IMR-90 (cell line): ENCODE measurements around the gene ZMIZ1. TPM values are rescaled to one million over a fixed set of nuclear protein-coding genes. Genes with fewer than 3 reads are reported as not detected.

Source experiments
- ATAC-seq: fragments of 200-7000 bp; cut with Tn5 transposase; 2 replicates; pipeline ENCODE4 v1.9.1; 2020; ENCODE audit warnings: low read depth, mild to moderate bottlenecking, moderate library complexity
- BruUV-seq: library from RNA; stranded (reverse); fragments of 400-500 nt; replicated peaks from 2 replicates; lab custom pipeline; 2021; lab: Mats Ljungman, UMichigan
- CTCF ChIA-PET: fragments of 300-600 bp; formaldehyde crosslinking; extraction: SDS; loops from one replicate; lab custom pipeline; 2021; ENCODE audit warnings: antibody characterized with exemption; lab: Yijun Ruan, JAX
- POLR2A ChIA-PET: fragments of 300-600 bp; sonication (Branson Sonifier 250); formaldehyde crosslinking; loops from one replicate; lab custom pipeline; 2022; ENCODE audit warnings: antibody characterized with exemption; ENCODE audit not compliant: unreplicated experiment; lab: Charles Lee
- DNase-seq: peaks from one replicate; pipeline ENCODE4 v3.0.0; 2013
- H2AFZ ChIP-seq: replicated peaks from 2 replicates; pipeline ENCODE3; 2013; ENCODE audit warnings: low read length, mild to moderate bottlenecking; ENCODE audit not compliant: poor library complexity
- H2AK5ac ChIP-seq: 2 replicates; pipeline ENCODE4 v1.6.1; 2013; ENCODE audit warnings: low read depth, low read length, inconsistent platforms
- H2AK9ac ChIP-seq: replicated peaks from 2 replicates; pipeline ENCODE3; 2013; ENCODE audit warnings: mild to moderate bottlenecking, low read depth, low read length, moderate library complexity; ENCODE audit not compliant: poor library complexity
- H2BK120ac ChIP-seq: 2 replicates; pipeline ENCODE4 v1.6.1; 2013; ENCODE audit warnings: low read depth, low read length, inconsistent platforms
- H2BK15ac ChIP-seq: 3 replicates; pipeline ENCODE4 v1.6.1; 2013; ENCODE audit warnings: low read depth, low read length, inconsistent platforms
- H2BK20ac ChIP-seq: 2 replicates; pipeline ENCODE4 v1.6.1; 2013; ENCODE audit warnings: low read depth, mild to moderate bottlenecking, inconsistent platforms, low read length, moderate library complexity
- H2BK5ac ChIP-seq: 2 replicates; pipeline ENCODE4 v1.6.1; 2013; ENCODE audit warnings: mild to moderate bottlenecking, low read depth, low read length, inconsistent platforms; ENCODE audit not compliant: poor library complexity, severe bottlenecking
- H3K14ac ChIP-seq: replicated peaks from 2 replicates; pipeline ENCODE4 v1.6.1; 2013; ENCODE audit warnings: low read depth, low read length, inconsistent platforms
- H3K18ac ChIP-seq: 2 replicates; pipeline ENCODE4 v1.6.1; 2013; ENCODE audit warnings: low read depth, low read length, control low read depth
- H3K23ac ChIP-seq: 2 replicates; pipeline ENCODE4 v1.6.1; 2013; ENCODE audit warnings: low read depth, low read length, inconsistent platforms
- H3K27ac ChIP-seq: 2 replicates; pipeline ENCODE4 v1.5.1; 2013; ENCODE audit warnings: mild to moderate bottlenecking, control low read depth, low read length; ENCODE audit not compliant: insufficient read depth
- H3K27me3 ChIP-seq: 2 replicates; pipeline ENCODE4 v1.6.1; 2013; ENCODE audit warnings: low read length; ENCODE audit not compliant: control insufficient read depth, insufficient read depth
- H3K36me3 ChIP-seq: 2 replicates; pipeline ENCODE4 v1.6.1; 2013; ENCODE audit warnings: low read length, mixed read lengths; ENCODE audit not compliant: control insufficient read depth, insufficient read depth
- H3K4ac ChIP-seq: 2 replicates; pipeline ENCODE4 v1.6.1; 2013; ENCODE audit warnings: low read depth, low read length, inconsistent platforms
- H3K4me1 ChIP-seq: 2 replicates; pipeline ENCODE4 v1.6.1; 2013; ENCODE audit warnings: low read length, mixed read lengths; ENCODE audit not compliant: control insufficient read depth, insufficient read depth
- H3K4me2 ChIP-seq: 2 replicates; pipeline ENCODE4 v1.6.1; 2013; ENCODE audit warnings: low read depth, mild to moderate bottlenecking, control low read depth, low read length, moderate library complexity
- H3K4me3 ChIP-seq: 2 replicates; pipeline ENCODE4 v1.5.1; 2013; ENCODE audit warnings: low read depth, mild to moderate bottlenecking, control low read depth, low read length, moderate library complexity; ENCODE audit not compliant: insufficient read depth
- H3K56ac ChIP-seq: 2 replicates; pipeline ENCODE4 v1.6.1; 2013; ENCODE audit warnings: low read length, inconsistent platforms; ENCODE audit not compliant: insufficient read depth; ENCODE audit errors: extremely low read depth
- H3K79me1 ChIP-seq, 2 experiments: 2 replicates each; pipeline ENCODE4 v1.6.1; 2013; ENCODE audit warnings: low read length in 2 of 2, inconsistent platforms in 1 of 2, low read depth in 1 of 2
- H3K9ac ChIP-seq: 2 replicates; pipeline ENCODE4 v1.6.1; 2013; ENCODE audit warnings: low read depth, low read length, control low read depth
- H3K9me1 ChIP-seq: 2 replicates; pipeline ENCODE4 v1.6.1; 2013; ENCODE audit warnings: low read length, inconsistent platforms; ENCODE audit not compliant: insufficient read depth
- H3K9me3 ChIP-seq: 2 replicates; pipeline ENCODE4 v1.6.1; 2013; ENCODE audit warnings: low read length; ENCODE audit not compliant: control insufficient read depth, insufficient read depth
- H4K20me1 ChIP-seq: 2 replicates; pipeline ENCODE4 v1.6.1; 2013; ENCODE audit warnings: low read length, inconsistent platforms; ENCODE audit not compliant: insufficient read depth
- H4K5ac ChIP-seq: 2 replicates; pipeline ENCODE4 v1.6.1; 2013; ENCODE audit warnings: mild to moderate bottlenecking, low read depth, low read length, control low read depth
- H4K8ac ChIP-seq, 2 experiments: 2 replicates each; pipeline ENCODE4 v1.6.1; 2013; ENCODE audit warnings: low read depth in 2 of 2, low read length in 2 of 2, control low read depth in 1 of 2, inconsistent platforms in 1 of 2
- H4K91ac ChIP-seq: 2 replicates; pipeline ENCODE4 v1.6.1; 2013; ENCODE audit warnings: low read depth, low read length, inconsistent platforms; ENCODE audit not compliant: insufficient read depth
- CEBPB ChIP-seq: IDR thresholded peaks from 2 replicates; pipeline ENCODE4 v1.6.1; 2012; ENCODE audit warnings: low read depth, low read length, improper control_type of control experiment
- FOS ChIP-seq: fragments of 150-350 bp; IDR thresholded peaks from 2 replicates; pipeline ENCODE4 v1.6.1; 2016; ENCODE audit warnings: low read depth, low read length
- MAFK ChIP-seq: IDR thresholded peaks from 2 replicates; pipeline ENCODE4 v1.6.1; 2012; ENCODE audit warnings: low read depth, low read length, improper control_type of control experiment
- SMC3 ChIP-seq: fragments of 150-350 bp; IDR thresholded peaks from 2 replicates; pipeline ENCODE4 v1.6.1; 2016; ENCODE audit warnings: low read depth, mild to moderate bottlenecking, antibody characterized with exemption, low read length, moderate library complexity
- WGBS, 2 experiments: methylation state at CpG; one replicate each; pipeline versions ENCODE4 v1.1.5 to v1.1.7; 2013; ENCODE audit warnings: missing lambda C conversion rate in 2 of 2; ENCODE audit not compliant: insufficient read length in 1 of 2; ENCODE audit errors: extremely low coverage in 2 of 2; 5-methylcytosine and 5-hydroxymethylcytosine counted together
- dilution Hi-C: fragments of 300-500 bp; cut with HindIII; formaldehyde crosslinking; loops from one replicate; pipeline ENCODE4 v1.14.3; 2018; ENCODE audit warnings: low sequenced_read_pairs; ENCODE audit not compliant: unreplicated experiment
- in situ Hi-C: fragments of 300-500 bp; cut with MboI; formaldehyde crosslinking; loops from 3 replicates; pipeline ENCODE4 v1.14.3; 2019; ENCODE audit warnings: low sequenced_read_pairs, inconsistent platforms, mixed read lengths
- intact Hi-C: fragments of 100-400 bp; cut with micrococcal nuclease; formaldehyde crosslinking; loops from 2 replicates; pipeline ENCODE4 v1.10.0; 2022
- polyA plus RNA-seq, 3 experiments: library from polyadenylated mRNA; depleted of rRNA; stranded (reverse); fragments of >200 nt; gene quantifications; 2 replicates each; pipeline ENCODE4 v1.2.3, GENCODE V29; 2012; ENCODE audit warnings: low replicate concordance in 1 of 3
- total RNA-seq: library from RNA; depleted of rRNA; stranded (reverse); fragments of >200 nt; gene quantifications from 2 replicates; pipeline ENCODE4 v1.2.3, GENCODE V29; 2012

ZMIZ1 gene
- total and polyA plus RNA-seq, 2 of the 4 experiments (the other 2 are of a cell fraction): 6.6 to 48.7 TPM

- dilution Hi-C loops: no loop called here
- peak overlapping the region; percentile 71 to 83 for H4K8ac ChIP-seq
These were observed 197.3 kb downstream of the ZMIZ1 start for GRCh38 chr10:79266084-79266483.

More at GRCh38 chr10:79266084-79266483, 197.3 kb downstream of the ZMIZ1 start:
- Histone ChIP-seq H3K56ac (peak overlapping the region; percentile 40; the same call in 1 of the 2 replicates), H2AK5ac (peak overlapping the region; percentile 94), H4K91ac (peak overlapping the region; percentile 78), H3K23ac (peak overlapping the region; percentile 69; the same call in 1 of the 2 replicates), H3K18ac (peak overlapping the region; percentile 35), H3K9ac (peak overlapping the region; percentile 31), H3K4me1 (peaks cover 46% of the 10 kb centered on the region), H4K5ac (peak overlapping the region; percentile 31), H3K9me1 (peaks cover 63% of the 10 kb centered on the region), H3K4me3 (no peak overlapping the region), H2BK5ac (peak overlapping the region; percentile 86), H3K79me1 (peaks cover 49 to 98% of the 10 kb centered on the region in 2 experiments), H3K27me3 (no peaks in the 10 kb centered on the region), H2BK120ac (peak overlapping the region; percentile 78), H2BK15ac (peak overlapping the region; percentile 83; the same call in 2 of the 3 replicates), H3K4me2 (no peak overlapping the region), H3K4ac (peak overlapping the region; percentile 89), H3K27ac (peak overlapping the region; percentile 92), H2AK9ac (peak overlapping the region; percentile 18), H3K14ac (peak overlapping the region; percentile 82), H4K20me1 (peaks cover 62% of the 10 kb centered on the region), H3K36me3 (peaks cover 16% of the 10 kb centered on the region), H2AFZ (peak overlapping the region; percentile 81), H3K9me3 (no peaks in the 10 kb centered on the region), H2BK20ac (peak overlapping the region; percentile 50)
- TF ChIP-seq CEBPB (no peak), FOS (no peak), MAFK (no peak), SMC3 (no peak)
- ATAC-seq: no peak
- POLR2A ChIA-PET: no interaction called here
- no CpG with 5 or more reads among the region's 6 CpGs for WGBS, 2 experiments
- no TSS peak for BruUV-seq
- in situ Hi-C loops: no loop called here
- no peak for DNase-seq
- intact Hi-C loops: no loop called here
- CTCF ChIA-PET: no interaction called here
